ENCODE data around the gene KRT15.

The KRT15 gene

GRCh38 chr17:41540921-41541625, 22.4 kb upstream of the KRT15 start:
- Histone ChIP-seq H3K27ac (ENCODE audit: low read length, poor library complexity, severe bottlenecking) (no peak overlapping the region), H4K8ac (ENCODE audit: low read length) (no peak overlapping the region), H2AK5ac (ENCODE audit: low read length, severe bottlenecking) (no peak overlapping the region), H3K23ac (ENCODE audit: low read length in 2 of 2) (no peak overlapping the region), H3K79me1 (replicated peaks; ENCODE audit: low read length, poor library complexity, severe bottlenecking) (no peaks in the 10 kb centered on the region), H3K9me3 (ENCODE audit: control insufficient read depth, low read length) (no peaks in the 10 kb centered on the region), H2BK120ac (ENCODE audit: low read depth, low read length) (no peak overlapping the region), H3K4ac (ENCODE audit: low read depth in 1 of 2, low read length in 2 of 2) (no peak overlapping the region), H3K4me2 (ENCODE audit: low read length, poor library complexity, severe bottlenecking) (no peak overlapping the region), H3K14ac (ENCODE audit: low read length in 2 of 2) (peak overlapping the region in 1 of 2 experiments; percentile 51), H2BK5ac (ENCODE audit: low read depth, low read length, poor library complexity, severe bottlenecking) (peak overlapping the region; percentile 33), H3K18ac (ENCODE audit: low read depth in 1 of 2, low read length in 2 of 2) (peak overlapping the region in 1 of 2 experiments; percentile 71), H2AFZ (ENCODE audit: low read depth, low read length) (no peak overlapping the region), H4K91ac (ENCODE audit: low read length) (no peak overlapping the region), H3K27me3 (ENCODE audit: control insufficient read depth in 1 of 2, insufficient read depth in 1 of 2, low read length in 2 of 2) (peaks cover 0 to 18% of the 10 kb centered on the region in 2 experiments), H3K4me1 (ENCODE audit: control insufficient read depth, insufficient read depth, low read depth, low read length) (peaks cover 38% of the 10 kb centered on the region), H3K4me3 (ENCODE audit: insufficient read depth in 1 of 2, low read depth in 1 of 2, low read length in 2 of 2) (no peak overlapping the region), H2BK15ac (ENCODE audit: low read depth, poor library complexity, severe bottlenecking) (peak overlapping the region; percentile 39), H3K36me3 (ENCODE audit: control insufficient read depth in 1 of 2, insufficient read depth in 2 of 2, low read depth in 1 of 2, low read length in 2 of 2) (no peaks in the 10 kb centered on the region), H2BK12ac (ENCODE audit: low read length in 2 of 2) (peak overlapping the region; percentile 18 to 29), H3K9ac (ENCODE audit: low read length) (no peak overlapping the region)
- no peak for DNase-seq
- WGBS, result 97% methylated on average over 10 of the region's 10 CpGs

GRCh38 chr17:41539979-41540701, 21.4 kb upstream of the KRT15 start:
- Histone ChIP-seq H3K27ac (ENCODE audit: low read length, poor library complexity, severe bottlenecking) (no peak overlapping the region), H3K4me3 (ENCODE audit: insufficient read depth in 1 of 2, low read depth in 1 of 2, low read length in 2 of 2) (no peak overlapping the region), H2BK120ac (ENCODE audit: low read depth, low read length) (peak overlapping the region; percentile 55), H3K14ac (ENCODE audit: low read length in 2 of 2) (peak overlapping the region in 1 of 2 experiments; percentile 23), H2BK12ac (ENCODE audit: low read length in 2 of 2) (peak overlapping the region; percentile 93 to 97), H3K9me3 (ENCODE audit: control insufficient read depth, low read length) (no peaks in the 10 kb centered on the region), H2AK5ac (ENCODE audit: low read length, severe bottlenecking) (peak overlapping the region; percentile 94), H4K8ac (ENCODE audit: low read length) (peak overlapping the region; percentile 20), H2BK15ac (ENCODE audit: low read depth, poor library complexity, severe bottlenecking) (peak overlapping the region; percentile 45), H3K4me2 (ENCODE audit: low read length, poor library complexity, severe bottlenecking) (no peak overlapping the region), H3K36me3 (ENCODE audit: control insufficient read depth in 1 of 2, insufficient read depth in 2 of 2, low read depth in 1 of 2, low read length in 2 of 2) (no peaks in the 10 kb centered on the region), H3K27me3 (ENCODE audit: control insufficient read depth in 1 of 2, insufficient read depth in 1 of 2, low read length in 2 of 2) (peaks cover 0 to 27% of the 10 kb centered on the region in 2 experiments), H3K18ac (ENCODE audit: low read depth in 1 of 2, low read length in 2 of 2) (peak overlapping the region; percentile 65 to 86), H2BK5ac (ENCODE audit: low read depth, low read length, poor library complexity, severe bottlenecking) (no peak overlapping the region), H3K9ac (ENCODE audit: low read length) (no peak overlapping the region), H4K91ac (ENCODE audit: low read length) (peak overlapping the region; percentile 72), H3K4me1 (ENCODE audit: control insufficient read depth, insufficient read depth, low read depth, low read length) (peaks cover 40% of the 10 kb centered on the region), H3K79me1 (replicated peaks; ENCODE audit: low read length, poor library complexity, severe bottlenecking) (no peaks in the 10 kb centered on the region), H3K23ac (ENCODE audit: low read length in 2 of 2) (peak overlapping the region in 1 of 2 experiments; percentile 32), H2AFZ (ENCODE audit: low read depth, low read length) (no peak overlapping the region), H3K4ac (ENCODE audit: low read depth in 1 of 2, low read length in 2 of 2) (peak overlapping the region; percentile 63 to 74)
- DNase-seq, result no peak
- 74% methylated on average over 6 of the region's 7 CpGs for WGBS

GRCh38 chr17:41539071-41539492, 20.4 kb upstream of the KRT15 start:
- no peaks in the 10 kb centered on the region for H3K79me1 ChIP-seq (replicated peaks; ENCODE audit: low read length, poor library complexity, severe bottlenecking)
- H3K27me3 ChIP-seq (ENCODE audit: control insufficient read depth in 1 of 2, insufficient read depth in 1 of 2, low read length in 2 of 2), result peaks cover 0 to 28% of the 10 kb centered on the region in 2 experiments
- H3K27ac ChIP-seq (ENCODE audit: low read length, poor library complexity, severe bottlenecking), result peak overlapping the region; percentile 80
- no peaks in the 10 kb centered on the region for H3K36me3 ChIP-seq (ENCODE audit: control insufficient read depth in 1 of 2, insufficient read depth in 2 of 2, low read depth in 1 of 2, low read length in 2 of 2)
- peak overlapping the region; percentile 1 to 80 for H2BK12ac ChIP-seq (ENCODE audit: low read length in 2 of 2)
- peak overlapping the region; percentile 21 for H2BK120ac ChIP-seq (ENCODE audit: low read depth, low read length)
- H3K4me2 ChIP-seq (ENCODE audit: low read length, poor library complexity, severe bottlenecking), result no peak overlapping the region
- no peaks in the 10 kb centered on the region for H3K9me3 ChIP-seq (ENCODE audit: control insufficient read depth, low read length)
- H2BK5ac ChIP-seq (ENCODE audit: low read depth, low read length, poor library complexity, severe bottlenecking), result no peak overlapping the region
- peak overlapping the region; percentile 30 to 86 for H3K4ac ChIP-seq (ENCODE audit: low read depth in 1 of 2, low read length in 2 of 2)
- H4K8ac ChIP-seq (ENCODE audit: low read length), result peak overlapping the region; percentile 28
- no peak overlapping the region for H2BK15ac ChIP-seq (ENCODE audit: low read depth, poor library complexity, severe bottlenecking)
- H3K9ac ChIP-seq (ENCODE audit: low read length), result no peak overlapping the region
- H3K14ac ChIP-seq (ENCODE audit: low read length in 2 of 2), result peak overlapping the region in 1 of 2 experiments; percentile 80
- H2AFZ ChIP-seq (ENCODE audit: low read depth, low read length), result no peak overlapping the region
- no peak for DNase-seq
- H3K4me1 ChIP-seq (ENCODE audit: control insufficient read depth, insufficient read depth, low read depth, low read length), result peaks cover 33% of the 10 kb centered on the region
- H3K18ac ChIP-seq (ENCODE audit: low read depth in 1 of 2, low read length in 2 of 2), result peak overlapping the region; percentile 29 to 90
- H3K23ac ChIP-seq (ENCODE audit: low read length in 2 of 2), result no peak overlapping the region
- H4K91ac ChIP-seq (ENCODE audit: low read length), result peak overlapping the region; percentile 71
- WGBS, result 64% methylated on average over 3 of the region's 5 CpGs
- H3K4me3 ChIP-seq (ENCODE audit: insufficient read depth in 1 of 2, low read depth in 1 of 2, low read length in 2 of 2), result no peak overlapping the region
- H2AK5ac ChIP-seq (ENCODE audit: low read length, severe bottlenecking), result peak overlapping the region; percentile 0

- no peak overlapping the region for H2BK5ac ChIP-seq (ENCODE audit: low read depth, low read length, poor library complexity, severe bottlenecking)
- no peaks in the 10 kb centered on the region for H3K36me3 ChIP-seq (ENCODE audit: control insufficient read depth in 1 of 2, insufficient read depth in 2 of 2, low read depth in 1 of 2, low read length in 2 of 2)
- peak overlapping the region; percentile 80 for H3K27ac ChIP-seq (ENCODE audit: low read length, poor library complexity, severe bottlenecking)
- no peak overlapping the region for H3K9ac ChIP-seq (ENCODE audit: low read length)
- H3K4me2 ChIP-seq (ENCODE audit: low read length, poor library complexity, severe bottlenecking), result peak overlapping the region; percentile 2
- no peak overlapping the region for H3K14ac ChIP-seq (ENCODE audit: low read length in 2 of 2)
- H3K4me1 ChIP-seq (ENCODE audit: control insufficient read depth, insufficient read depth, low read depth, low read length), result peaks cover 33% of the 10 kb centered on the region
- H3K4me3 ChIP-seq (ENCODE audit: insufficient read depth in 1 of 2, low read depth in 1 of 2, low read length in 2 of 2), result no peak overlapping the region
- H2BK12ac ChIP-seq (ENCODE audit: low read length in 2 of 2), result peak overlapping the region; percentile 32 to 43
- peak overlapping the region; percentile 48 to 77 for H3K18ac ChIP-seq (ENCODE audit: low read depth in 1 of 2, low read length in 2 of 2)
- H4K91ac ChIP-seq (ENCODE audit: low read length), result peak overlapping the region; percentile 28
- H4K8ac ChIP-seq (ENCODE audit: low read length), result peak overlapping the region; percentile 28
- WGBS, result 22% methylated on average over 5 of the region's 5 CpGs
- H3K4ac ChIP-seq (ENCODE audit: low read depth in 1 of 2, low read length in 2 of 2), result peak overlapping the region; percentile 11 to 30
- H2BK120ac ChIP-seq (ENCODE audit: low read depth, low read length), result peak overlapping the region; percentile 35
- H2BK15ac ChIP-seq (ENCODE audit: low read depth, poor library complexity, severe bottlenecking), result no peak overlapping the region
- no peak overlapping the region for H2AFZ ChIP-seq (ENCODE audit: low read depth, low read length)
- H3K27me3 ChIP-seq (ENCODE audit: control insufficient read depth in 1 of 2, insufficient read depth in 1 of 2, low read length in 2 of 2), result peaks cover 0 to 28% of the 10 kb centered on the region in 2 experiments
- H3K23ac ChIP-seq (ENCODE audit: low read length in 2 of 2), result no peak overlapping the region
- H3K79me1 ChIP-seq (replicated peaks; ENCODE audit: low read length, poor library complexity, severe bottlenecking), result no peaks in the 10 kb centered on the region
- no peak overlapping the region for H2AK5ac ChIP-seq (ENCODE audit: low read length, severe bottlenecking)
- peak; percentile 64 for DNase-seq
- H3K9me3 ChIP-seq (ENCODE audit: control insufficient read depth, low read length), result no peaks in the 10 kb centered on the region
Measured at GRCh38 chr17:41538565-41538991, 19.9 kb upstream of the KRT15 start.
